IPS-NIHi7 (cell line): ENCODE data around the gene CEP135.
"Not testable (repeated sequence)": the region's sequence is repeated elsewhere in the genome, so short reads cannot be mapped to it uniquely, and the experiment has no call there.

ENCODE experiments used
- DNase-seq: peaks from one replicate; pipeline ENCODE4 v3.0.0; 2012; ENCODE audit warnings: mixed read lengths; ENCODE audit errors: extremely low spot score

The CEP135 gene

DNA sequence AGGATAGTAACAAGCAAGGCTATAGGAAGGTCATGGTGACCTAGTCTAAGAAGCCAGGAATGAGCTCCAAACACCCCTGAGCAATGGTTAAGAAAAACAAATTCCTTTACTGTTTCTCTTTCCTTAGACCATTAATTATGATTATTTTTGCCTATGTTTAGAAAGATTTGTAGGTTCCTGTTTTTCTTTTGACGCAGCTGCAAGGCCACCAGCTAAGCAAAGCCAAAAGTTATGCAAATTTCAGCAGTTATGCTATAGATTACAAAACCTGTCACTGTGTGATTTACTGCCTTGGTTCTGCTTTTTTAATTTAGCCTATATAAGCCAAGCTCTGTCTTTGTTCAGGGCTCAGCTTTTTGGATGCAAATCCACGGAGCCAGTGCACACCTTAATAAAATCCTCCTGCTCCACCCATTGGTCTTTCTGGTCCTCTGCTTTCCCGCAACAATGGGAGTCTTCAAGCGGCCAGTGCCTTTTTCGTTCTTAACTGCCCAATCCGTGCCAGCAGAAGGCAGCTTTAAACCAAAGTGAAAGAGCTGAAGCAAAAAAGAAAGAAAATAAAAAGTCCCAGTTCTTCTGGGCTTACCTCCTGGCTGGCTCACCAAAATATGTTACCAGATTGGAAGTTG, 1.4 kb upstream of the CEP135 start:
- no peak for DNase-seq

DNA sequence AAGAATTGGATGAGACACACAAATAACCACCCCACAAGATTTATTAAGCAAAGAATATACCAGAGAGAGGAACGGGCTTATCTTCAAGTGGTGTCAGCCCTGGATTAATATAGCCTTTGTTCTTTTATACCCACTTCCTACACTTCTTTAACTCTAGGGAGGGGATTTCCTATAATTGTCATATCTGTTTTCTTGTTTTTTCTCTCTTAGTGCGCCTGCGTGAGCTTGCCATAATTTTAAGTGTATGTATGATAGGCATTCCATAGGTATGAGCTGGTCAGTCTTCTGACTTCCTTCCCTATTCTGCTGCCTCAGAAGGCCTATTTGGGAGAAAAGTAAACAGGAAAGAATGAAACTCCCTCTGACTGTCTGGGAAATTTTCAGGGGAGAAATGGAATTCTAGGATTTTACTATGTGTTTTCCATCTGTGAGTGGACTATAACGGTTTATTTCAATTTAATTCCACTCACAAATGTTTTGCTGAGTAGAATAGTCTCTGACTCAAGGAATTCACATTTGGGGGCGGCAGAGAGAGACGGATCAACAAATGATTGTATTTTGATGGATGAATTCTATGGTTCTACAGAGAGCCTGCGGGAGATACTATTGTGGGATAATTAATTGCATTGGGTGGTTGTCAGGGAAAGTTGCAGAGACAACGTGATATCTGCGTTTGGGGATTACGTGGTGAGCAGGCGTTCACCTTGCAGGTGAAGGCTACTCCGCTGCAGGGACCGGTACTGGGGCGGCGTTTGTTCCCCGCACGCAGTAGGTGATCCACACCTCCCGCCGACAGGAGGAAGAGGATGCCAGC, 626 bp upstream of the CEP135 start:
- DNase-seq = no peak

DNA sequence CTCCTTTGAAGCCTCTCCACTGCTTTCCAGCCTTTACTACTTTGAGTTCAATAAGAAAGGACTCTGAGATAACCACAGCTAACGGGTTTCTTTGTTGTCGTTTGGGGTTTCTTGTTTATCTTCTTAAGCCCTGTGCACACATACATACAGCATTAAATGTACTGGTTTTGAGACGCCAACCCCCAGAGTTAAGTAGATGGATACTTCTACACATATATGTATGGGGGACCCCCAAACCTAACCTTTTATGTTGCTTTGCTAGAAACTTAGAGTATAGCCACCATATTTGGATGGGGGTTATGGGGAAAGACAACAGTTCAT, 697 bp downstream of the CEP135 start:
- DNase-seq = no peak

DNA sequence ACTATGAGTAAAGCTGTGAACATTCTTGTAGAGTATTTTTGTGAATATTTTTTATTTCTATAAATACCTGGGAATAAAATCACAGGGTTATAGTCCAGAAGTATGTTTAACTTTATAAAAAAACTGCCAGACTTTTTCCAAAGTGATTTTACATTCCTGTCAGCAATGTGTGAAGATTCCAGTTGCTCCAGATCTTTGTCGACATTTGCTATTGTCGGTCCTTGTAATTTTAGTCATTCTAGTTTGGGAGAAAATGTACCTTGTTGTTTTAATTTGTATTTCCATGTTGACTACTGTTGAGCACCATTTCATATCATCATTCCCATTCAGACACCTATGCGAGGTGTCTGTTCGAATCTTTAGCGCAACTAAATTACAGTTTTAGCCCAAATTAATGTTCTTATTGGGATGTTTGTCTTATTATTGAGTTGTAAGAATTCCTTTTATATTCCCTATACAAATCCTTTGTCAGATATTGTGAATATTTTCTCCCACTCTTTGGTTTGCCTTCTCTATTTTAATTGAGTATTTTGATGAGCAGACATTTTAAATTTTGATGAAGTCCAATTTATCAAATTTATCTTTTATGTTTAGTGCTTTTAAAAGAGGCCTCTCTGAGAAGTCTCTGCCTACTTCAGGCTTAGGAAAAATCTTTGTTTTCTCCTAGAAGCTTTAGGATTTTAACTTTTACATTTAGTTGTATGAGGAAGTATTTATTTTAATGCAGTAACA, 2.6 kb downstream of the CEP135 start:
- no peak for DNase-seq

DNA sequence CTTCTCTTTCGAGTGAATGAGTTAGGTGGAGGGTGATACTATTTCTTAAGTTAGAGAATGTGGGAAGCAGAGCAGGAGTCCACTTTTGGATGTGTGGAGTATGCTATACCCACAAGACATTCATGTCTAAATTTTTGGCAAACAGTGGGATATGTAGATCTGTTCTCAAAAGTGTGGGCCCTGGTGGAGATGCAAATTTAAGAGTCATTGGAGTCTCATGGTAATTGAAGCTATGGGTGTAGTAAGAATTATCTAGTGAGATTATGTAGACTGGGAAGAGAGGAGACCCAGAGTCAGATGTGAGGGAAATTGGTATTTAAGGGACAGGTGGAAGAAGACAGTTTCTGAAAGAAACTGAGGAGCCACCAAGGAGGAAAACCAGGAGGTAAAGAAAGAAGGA, 7.0 kb downstream of the CEP135 start:
- DNase-seq = no peak

DNA sequence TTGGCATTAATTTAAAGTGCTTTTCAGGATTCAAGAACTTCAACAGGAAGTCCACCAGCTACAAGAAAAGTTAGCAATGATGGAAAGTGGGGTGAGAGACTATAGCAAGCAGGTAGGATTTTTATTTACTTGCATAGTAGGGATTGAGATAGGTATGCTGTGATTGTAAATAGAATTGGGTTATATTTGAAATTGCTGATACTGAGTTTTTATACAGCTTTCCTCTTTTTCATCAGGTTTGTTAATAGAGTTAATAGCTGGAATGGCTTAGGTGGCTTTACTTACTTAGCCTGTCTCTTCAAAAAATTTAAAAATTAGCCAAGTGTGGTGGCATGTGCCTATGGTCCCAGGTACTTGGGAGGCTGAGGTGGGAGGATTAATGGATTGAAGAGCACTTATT, 10.9 kb downstream of the CEP135 start:
- no peak for DNase-seq

DNA sequence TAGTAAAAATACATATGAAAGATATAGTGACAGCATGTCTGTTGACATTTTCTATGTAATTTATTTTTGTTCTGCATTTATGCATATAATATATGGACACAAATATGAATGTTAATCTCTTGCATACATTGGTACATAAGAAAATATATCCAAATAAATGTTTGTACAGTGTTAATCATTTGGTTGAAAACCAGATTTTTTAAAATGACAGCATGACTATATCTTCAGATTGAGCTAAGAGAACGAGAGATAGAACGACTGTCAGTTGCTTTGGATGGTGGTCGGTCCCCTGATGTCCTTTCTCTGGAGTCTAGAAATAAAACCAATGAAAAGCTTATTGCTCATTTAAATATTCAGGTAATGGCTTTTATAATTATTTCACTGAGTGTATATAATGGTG, 15.3 kb downstream of the CEP135 start:
- no peak for DNase-seq

DNA sequence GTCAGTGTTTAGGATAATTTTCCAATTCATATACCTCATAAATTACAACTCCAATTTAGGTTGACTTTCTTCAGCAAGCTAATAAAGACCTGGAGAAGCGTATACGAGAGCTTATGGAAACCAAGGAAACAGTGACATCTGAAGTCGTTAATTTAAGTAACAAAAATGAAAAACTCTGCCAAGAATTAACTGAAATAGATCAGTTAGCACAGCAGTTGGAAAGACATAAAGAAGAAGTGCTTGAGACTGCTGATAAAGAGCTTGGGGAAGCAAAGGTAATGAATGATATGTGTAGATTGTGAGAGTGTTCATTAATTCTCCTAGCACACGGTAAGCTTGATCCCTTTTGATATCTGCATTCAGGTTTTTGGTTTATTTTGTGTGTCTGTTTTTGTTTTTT, 16.8 kb downstream of the CEP135 start:
- no peak for DNase-seq

DNA sequence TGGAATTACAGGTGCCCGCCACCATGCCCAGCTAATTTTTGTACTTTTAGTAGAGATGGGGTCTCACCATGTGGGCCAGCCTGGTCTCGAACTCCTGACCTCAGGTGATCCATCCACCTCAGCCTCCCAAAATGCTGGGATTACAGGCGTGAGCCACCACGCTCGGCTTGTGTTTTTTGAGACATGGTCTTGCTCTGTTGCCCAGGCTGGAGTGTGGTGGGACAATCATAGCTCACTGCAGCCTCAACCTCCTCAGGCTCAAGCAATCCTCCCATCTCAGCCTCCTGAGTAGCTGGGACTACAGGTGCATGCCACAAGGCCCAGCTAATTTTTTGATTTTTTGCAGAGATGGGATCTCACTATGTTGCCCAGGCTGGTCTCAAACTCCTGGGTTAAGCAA, 17.6 kb downstream of the CEP135 start:
- DNase-seq = not testable (repeated sequence)

DNA sequence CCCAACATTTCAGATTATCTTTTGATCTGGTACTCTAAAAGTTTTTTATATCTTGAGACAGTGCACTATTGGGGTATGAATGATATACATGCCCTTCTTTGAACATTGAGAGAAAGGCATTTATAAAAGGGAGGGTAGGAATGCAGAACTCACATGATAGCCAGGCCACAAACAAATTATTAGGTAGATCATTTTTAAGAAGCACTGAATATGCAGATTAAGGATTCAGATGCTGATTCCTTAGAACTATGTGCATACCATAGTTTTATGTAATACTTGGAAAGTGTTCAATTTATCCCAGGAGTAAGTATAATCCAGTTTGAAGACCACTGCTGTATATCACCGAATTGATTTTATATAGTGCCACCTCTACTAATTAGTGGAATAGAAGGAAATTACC, 18.6 kb downstream of the CEP135 start:
- no peak for DNase-seq

DNA sequence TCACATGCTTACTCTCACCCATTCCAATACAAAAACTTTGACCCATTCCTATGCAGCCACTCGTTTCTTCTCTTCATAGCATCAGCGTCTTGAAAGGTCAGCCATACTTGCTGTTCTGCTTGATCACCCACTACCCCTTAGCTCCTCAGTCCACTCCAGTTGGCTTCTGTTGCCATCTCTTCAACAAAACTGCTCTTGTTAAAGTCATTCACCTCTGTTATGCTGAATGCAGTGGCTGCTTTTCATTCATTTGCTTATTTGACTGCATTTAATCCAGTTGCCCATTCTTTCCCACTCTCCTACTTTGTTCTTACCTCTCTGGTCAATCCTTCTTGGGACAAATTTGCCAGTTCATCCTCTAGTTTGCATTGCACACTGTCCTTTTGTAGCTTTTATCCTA, 24.9 kb downstream of the CEP135 start:
- peak; percentile 24 for DNase-seq

DNA sequence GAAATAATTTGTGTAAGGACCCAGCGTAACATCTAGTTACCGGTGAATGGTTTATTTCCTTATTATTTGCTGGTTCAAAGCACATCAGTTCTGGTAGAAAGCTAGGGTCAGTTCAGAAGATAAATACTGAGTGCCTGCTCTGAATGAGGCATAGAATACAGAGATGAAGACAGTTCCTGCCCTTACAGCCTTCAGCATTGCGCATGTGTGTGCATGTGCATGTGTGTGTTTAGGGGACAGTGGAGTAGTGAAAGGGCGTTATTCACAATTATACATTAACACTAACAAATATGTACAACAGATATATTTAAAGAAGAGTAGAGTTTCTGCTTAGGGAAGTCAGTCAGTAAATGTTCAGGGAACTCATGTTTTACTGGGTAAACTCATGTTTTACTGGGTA, 29.1 kb downstream of the CEP135 start:
- no peak for DNase-seq

DNA sequence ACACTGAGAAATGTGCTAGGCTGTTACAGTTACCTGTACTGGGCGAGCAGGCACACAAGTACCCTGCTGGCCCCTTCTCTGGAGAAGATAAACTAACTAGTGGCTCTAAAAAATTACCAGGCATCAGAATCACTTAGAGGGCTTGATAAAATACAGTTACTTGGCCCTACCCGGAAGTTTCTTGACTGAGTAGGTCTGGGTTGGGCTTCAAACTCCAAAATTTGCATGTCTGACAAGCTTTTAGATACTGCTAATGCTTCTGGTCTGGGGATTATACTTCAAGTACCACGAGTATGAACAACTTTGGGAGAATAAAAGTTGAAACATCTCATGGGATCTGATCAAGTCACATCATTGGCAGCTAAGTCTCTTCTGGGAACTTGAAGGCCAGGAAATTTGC, 30.8 kb downstream of the CEP135 start:
- DNase-seq = no peak

DNA sequence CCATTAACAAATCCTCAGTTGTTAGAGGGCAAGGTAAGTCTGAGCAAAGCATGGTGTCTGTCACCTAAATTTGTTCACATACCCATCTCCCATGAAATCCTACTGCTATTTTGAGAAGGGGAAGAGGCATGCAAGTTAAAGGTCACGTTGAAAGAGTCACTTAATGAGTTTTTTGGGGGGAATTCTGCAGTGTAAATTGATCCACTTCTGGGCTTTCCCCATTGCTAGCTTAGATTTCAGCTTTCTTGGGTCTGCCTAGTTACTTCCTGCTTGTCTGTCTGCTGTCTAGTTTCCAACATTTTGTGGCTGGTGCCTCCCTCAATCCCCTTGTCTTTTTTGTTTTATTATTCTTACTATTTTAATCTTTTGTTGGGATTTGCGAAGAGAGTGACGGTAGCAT, 32.0 kb downstream of the CEP135 start:
- DNase-seq = no peak

DNA sequence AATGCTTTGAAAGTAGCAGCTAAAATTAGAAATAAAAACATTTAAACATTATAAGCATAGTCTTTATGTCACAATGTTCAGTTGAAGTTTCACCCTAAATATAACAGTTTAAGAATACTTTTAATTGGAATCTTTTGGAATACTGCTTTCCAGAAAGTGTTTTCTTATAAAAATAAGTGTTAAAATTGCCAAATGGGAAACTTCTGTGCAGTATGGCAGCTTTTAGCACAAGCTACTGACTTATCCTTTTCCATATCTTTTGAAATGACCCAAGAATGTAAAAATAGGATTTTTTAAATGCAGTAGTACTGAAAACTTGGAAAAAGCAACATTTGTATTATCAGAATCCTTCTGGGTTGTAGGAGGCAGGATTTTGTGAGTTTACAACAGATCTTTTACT, 34.2 kb downstream of the CEP135 start:
- no peak for DNase-seq

DNA sequence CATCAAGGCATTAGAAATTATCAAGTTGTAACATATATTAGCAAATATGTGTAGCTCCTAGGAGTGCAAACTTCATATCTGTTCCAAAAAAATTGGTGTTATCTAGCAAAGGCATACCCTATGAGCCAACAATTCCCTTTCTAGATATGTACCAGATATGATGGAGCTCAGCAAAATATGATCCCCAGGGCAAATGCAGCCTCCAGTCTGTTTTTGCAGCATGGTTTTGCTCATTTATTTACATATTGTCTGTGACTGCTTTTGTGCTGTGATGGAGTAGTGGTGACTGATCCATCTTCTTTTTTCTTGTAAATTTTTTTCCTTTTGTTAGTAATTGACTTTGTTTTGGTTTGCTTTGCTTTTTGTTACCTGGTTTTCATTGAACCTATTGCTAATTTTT, 41.0 kb downstream of the CEP135 start:
- no peak for DNase-seq

DNA sequence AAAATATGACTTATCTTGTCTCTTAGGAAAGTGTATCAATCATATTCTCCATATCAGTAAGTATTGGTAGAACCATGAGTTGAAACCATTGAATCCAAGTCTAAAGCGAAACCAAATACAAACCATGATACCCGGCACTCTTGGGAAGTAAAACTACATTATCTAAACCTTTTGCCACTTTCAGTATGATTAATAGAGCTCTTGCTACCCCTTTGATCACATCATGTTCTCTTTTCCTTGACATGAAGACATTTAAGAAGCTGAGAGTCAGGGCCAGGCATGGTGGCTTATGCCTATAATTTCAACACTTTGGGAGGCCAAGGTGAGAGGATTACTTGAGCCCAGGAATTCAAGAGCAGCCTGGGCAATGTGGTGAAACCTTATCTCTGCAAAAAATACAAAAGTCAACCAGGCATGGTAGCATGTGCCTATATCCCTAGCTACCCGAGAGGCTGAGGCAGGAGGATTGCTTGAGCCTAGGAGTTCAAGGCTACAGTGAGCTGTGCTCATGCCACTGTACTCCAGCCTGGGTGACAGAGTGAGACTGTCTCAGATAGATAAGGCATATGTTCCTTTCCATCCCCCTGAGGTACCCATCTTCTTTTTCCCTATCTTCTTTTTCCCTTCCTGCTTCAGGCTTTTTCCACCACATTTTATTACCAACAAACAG, 45.4 kb downstream of the CEP135 start:
- DNase-seq = no peak

DNA sequence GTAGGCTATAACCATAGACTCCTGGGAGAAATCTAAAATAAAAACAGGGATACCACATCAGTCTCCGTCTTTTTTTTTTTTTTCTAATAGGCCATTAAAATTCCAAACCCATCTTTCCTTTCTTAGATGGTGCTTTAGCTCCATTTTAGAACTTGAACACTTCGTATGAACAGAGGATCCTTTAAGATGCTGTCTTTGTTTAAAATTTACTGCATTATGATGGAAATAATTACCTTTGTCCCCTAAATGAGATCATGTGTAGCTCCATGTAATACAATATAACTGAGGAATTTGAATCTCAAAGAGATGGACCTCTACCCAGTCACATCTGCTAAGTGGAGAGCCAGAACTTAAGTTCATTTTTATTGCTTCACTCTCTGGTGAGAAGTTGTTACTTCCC, 47.9 kb downstream of the CEP135 start:
- no peak for DNase-seq

DNA sequence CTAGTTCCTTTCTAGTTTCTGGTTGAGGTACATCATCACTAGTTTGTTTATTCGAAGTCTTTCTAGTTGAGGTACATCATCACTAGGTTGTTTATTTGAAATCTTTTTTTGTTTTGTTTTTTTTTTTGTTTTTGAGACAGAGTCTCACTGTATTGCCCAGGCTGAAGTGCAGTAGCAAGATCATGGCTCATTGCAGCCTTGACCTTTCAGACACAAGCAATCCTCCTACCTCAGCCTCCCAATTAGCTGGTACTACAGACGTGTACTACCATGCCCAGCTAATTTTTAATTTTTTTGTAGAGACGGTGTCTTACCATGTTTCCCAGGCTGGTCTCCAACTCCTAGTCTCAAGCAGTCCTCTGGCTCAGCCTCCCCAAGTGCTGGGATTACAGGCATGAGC, 54.9 kb downstream of the CEP135 start:
- no peak for DNase-seq

DNA sequence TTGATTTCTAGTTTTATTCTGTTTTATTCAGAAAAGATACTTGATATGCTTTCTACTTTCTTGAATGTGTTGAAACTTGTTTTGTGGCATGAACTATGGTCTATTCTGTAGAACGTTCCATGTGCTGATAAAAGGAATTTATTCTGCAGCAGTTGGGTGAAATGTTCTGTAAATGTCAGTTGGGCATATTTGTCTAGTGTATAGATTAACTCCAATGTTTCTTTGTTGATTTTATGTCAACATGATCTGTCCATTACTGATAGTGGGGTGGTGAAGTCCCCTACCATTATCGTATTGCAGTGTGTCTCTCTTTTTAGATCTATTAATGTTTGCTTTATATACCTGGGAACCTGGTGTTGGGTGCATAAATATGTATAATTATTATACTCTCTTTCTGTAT, 55.5 kb downstream of the CEP135 start:
- no peak for DNase-seq

DNA sequence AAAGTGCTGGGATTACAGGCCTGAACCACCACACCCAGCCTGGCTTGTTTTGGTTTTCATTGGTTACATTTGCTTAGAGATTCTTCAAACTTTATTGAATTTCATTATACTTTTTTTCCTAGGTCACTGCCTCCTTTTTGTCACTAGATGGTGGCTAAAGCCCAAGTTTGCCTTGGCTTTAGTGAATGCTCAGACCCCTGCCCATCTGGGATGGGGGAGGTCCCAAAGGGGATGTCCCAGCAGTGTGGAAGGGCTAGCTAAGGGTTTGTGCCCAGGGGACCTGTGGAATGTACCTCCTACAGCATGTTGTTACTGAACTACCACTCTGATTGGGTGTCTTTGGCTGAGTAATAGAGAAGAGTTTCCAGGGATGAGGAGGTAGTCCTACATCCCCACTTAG, 58.4 kb downstream of the CEP135 start:
- no peak for DNase-seq

DNA sequence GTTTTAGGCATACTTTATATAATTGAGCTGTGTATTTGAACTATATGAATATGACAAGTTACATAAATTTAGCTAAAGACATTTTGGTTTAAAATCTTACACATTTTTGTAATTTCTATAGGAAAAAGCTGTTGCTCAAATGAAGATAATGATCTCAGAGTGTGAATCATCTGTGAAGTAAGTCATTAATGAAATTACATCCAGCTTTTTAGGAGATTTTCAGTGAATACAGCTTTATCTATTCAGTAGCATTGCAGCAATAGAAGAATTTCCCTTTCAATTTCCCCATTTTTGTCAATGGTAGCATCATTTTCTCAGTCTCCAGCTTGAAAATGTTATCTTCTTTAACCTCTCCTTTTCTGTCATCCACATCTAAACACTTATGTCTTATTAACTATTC, 59.5 kb downstream of the CEP135 start:
- no peak for DNase-seq

DNA sequence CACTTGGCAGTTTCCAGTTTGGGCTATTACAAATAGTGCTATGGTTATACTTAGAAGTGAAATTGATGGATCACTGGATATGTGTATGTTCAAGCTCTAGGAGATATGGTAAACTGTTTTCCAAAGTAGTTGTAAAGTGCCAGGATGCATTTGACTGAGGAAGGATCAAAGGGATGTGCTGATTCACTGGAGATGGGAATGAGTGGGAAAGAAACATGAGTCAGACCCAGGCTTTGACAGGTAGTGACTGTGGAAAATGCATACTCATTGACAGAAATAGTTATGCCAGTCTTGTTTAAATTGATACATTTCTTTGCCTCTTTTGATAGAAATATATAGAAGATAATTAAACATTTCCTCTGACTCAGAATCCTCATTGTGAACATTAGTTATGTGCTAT, 77.9 kb downstream of the CEP135 start:
- no peak for DNase-seq
